ENCODE results near the gene ZFAND3. TPM values are rescaled to one million over a fixed set of nuclear protein-coding genes. Genes with fewer than 3 reads are reported as not detected.

ZFAND3 gene
- polyA plus RNA-seq, 1 donor from 2014 or later: 19.7 TPM

DNA sequence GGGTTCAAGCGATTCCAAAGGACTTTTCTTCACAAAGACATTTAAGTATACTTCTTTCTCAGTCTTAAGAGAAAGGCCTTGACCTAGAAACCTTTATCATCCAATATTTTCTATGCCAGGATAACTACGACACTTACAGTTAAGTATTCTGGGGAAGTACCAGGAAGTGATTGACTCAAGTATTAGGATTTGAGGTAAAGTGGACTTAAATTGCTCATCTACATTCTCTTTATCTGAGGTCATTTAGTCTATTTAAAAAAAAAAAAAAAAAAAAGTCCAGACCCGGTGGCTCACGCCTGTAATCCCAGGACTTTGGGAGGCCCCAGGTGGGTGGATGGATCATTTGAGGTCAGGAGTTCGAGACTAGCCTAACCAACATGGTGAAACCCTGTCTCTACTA, 114.7 kb downstream of the ZFAND3 start:
- Histone ChIP-seq H4K20me1 (ENCODE audit: insufficient read depth) (no peaks in the 10 kb centered on the region), H3K79me2 (replicated peaks; ENCODE audit: insufficient read depth, low read length) (peaks cover 3% of the 10 kb centered on the region), H3K4me3 (ENCODE audit: low read length) (no peak overlapping the region), H3F3A (ENCODE audit: insufficient read depth, low read length, poor library complexity, severe bottlenecking) (no peaks in the 10 kb centered on the region), H3K9me2 (ENCODE audit: insufficient read depth, low read length) (no peaks in the 10 kb centered on the region), H3K9ac (ENCODE audit: low read length) (no peak overlapping the region), H2AFZ (ENCODE audit: low read depth, low read length) (no peak overlapping the region), H3K36me3 (ENCODE audit: insufficient read depth, low read length) (no peaks in the 10 kb centered on the region), H3K27ac (ENCODE audit: low read length) (no peak overlapping the region), H3K4me2 (ENCODE audit: low read length) (no peak overlapping the region), H3K9me3 (ENCODE audit: low read length) (no peaks in the 10 kb centered on the region), H3K27me3 (ENCODE audit: insufficient read depth, low read depth, low read length) (no peaks in the 10 kb centered on the region)
- TF ChIP-seq, protein P1, sequence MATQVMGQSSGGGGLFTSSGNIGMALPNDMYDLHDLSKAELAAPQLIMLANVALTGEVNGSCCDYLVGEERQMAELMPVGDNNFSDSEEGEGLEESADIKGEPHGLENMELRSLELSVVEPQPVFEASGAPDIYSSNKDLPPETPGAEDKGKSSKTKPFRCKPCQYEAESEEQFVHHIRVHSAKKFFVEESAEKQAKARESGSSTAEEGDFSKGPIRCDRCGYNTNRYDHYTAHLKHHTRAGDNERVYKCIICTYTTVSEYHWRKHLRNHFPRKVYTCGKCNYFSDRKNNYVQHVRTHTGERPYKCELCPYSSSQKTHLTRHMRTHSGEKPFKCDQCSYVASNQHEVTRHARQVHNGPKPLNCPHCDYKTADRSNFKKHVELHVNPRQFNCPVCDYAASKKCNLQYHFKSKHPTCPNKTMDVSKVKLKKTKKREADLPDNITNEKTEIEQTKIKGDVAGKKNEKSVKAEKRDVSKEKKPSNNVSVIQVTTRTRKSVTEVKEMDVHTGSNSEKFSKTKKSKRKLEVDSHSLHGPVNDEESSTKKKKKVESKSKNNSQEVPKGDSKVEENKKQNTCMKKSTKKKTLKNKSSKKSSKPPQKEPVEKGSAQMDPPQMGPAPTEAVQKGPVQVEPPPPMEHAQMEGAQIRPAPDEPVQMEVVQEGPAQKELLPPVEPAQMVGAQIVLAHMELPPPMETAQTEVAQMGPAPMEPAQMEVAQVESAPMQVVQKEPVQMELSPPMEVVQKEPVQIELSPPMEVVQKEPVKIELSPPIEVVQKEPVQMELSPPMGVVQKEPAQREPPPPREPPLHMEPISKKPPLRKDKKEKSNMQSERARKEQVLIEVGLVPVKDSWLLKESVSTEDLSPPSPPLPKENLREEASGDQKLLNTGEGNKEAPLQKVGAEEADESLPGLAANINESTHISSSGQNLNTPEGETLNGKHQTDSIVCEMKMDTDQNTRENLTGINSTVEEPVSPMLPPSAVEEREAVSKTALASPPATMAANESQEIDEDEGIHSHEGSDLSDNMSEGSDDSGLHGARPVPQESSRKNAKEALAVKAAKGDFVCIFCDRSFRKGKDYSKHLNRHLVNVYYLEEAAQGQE (IDR thresholded peaks at IDR 0.05; ENCODE audit: borderline replicate concordance): no peak
- no peak for TF ChIP-seq EP300 (conservative IDR thresholded peaks at IDR 0.05; ENCODE audit: poor library complexity, severe bottlenecking)

DNA sequence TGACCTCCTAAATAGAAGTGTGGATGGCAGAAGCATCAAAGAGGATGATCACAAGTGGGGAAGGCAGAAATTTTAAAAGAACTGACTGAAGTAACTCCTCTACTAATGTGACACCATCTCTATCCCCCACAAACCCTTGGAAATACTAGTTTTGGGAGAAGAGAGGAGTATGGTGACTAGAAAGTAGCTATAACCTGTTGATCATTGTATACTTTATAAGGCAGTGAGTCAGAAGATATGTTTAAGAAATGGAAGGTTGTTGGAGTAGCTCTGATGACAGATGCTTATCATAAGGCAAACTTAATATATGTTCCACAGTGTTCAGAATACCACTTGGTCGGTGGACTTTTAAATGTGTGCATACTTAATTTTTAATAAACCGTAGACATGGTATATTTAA, 116.6 kb downstream of the ZFAND3 start:
- Histone ChIP-seq H3K79me2 (replicated peaks; ENCODE audit: insufficient read depth, low read length) (peaks cover 3% of the 10 kb centered on the region), H2AFZ (ENCODE audit: low read depth, low read length) (no peak overlapping the region), H3K9ac (ENCODE audit: low read length) (no peak overlapping the region), H4K20me1 (ENCODE audit: insufficient read depth) (no peaks in the 10 kb centered on the region), H3K36me3 (ENCODE audit: insufficient read depth, low read length) (no peaks in the 10 kb centered on the region), H3K4me2 (ENCODE audit: low read length) (no peak overlapping the region), H3K9me3 (ENCODE audit: low read length) (no peaks in the 10 kb centered on the region), H3F3A (ENCODE audit: insufficient read depth, low read length, poor library complexity, severe bottlenecking) (no peaks in the 10 kb centered on the region), H3K9me2 (ENCODE audit: insufficient read depth, low read length) (no peaks in the 10 kb centered on the region), H3K27me3 (ENCODE audit: insufficient read depth, low read depth, low read length) (no peaks in the 10 kb centered on the region), H3K27ac (ENCODE audit: low read length) (no peak overlapping the region), H3K4me3 (ENCODE audit: low read length) (no peak overlapping the region)
- TF ChIP-seq SMC3 (conservative IDR thresholded peaks at IDR 0.05; ENCODE audit: poor library complexity) (no peak), POLR2AphosphoS5 (IDR thresholded peaks at IDR 0.05) (no peak), EZH2 (IDR thresholded peaks at IDR 0.05; ENCODE audit: borderline replicate concordance, insufficient read depth, low read length, poor library complexity, severe bottlenecking) (no peak), CTCF (IDR thresholded peaks at IDR 0.05; ENCODE audit: poor library complexity, severe bottlenecking) (no peak), RAD21 (conservative IDR thresholded peaks at IDR 0.05) (no peak), EP300 (conservative IDR thresholded peaks at IDR 0.05; ENCODE audit: poor library complexity, severe bottlenecking) (no peak), MXI1 (conservative IDR thresholded peaks at IDR 0.05; ENCODE audit: poor library complexity, severe bottlenecking) (no peak), TAF1 (IDR thresholded peaks at IDR 0.05; ENCODE audit: low read depth) (no peak)
- TF ChIP-seq, protein P1 (IDR thresholded peaks at IDR 0.05; ENCODE audit: borderline replicate concordance): no peak

All from neural cell (in vitro differentiated cells).